GM21367 (cell line): Measurements from ENCODE around the gene FNDC1.
"Not testable (repeated sequence)": the region's sequence is repeated elsewhere in the genome, so short reads cannot be mapped to it uniquely, and the experiment has no call there.

Experiments used
- ATAC-seq: cut with Tn5 transposase; IDR thresholded peaks from one replicate; pipeline ENCODE4 v1.9.1; 2021; ENCODE audit not compliant: unreplicated experiment

FNDC1 gene

GRCh38 chr6:159169193-159169555 lies at the start of gene FNDC1:
Gene FNDC1, plus strand, starts transcription at chr6:159169400. Its CDS starts 197 bp downstream, at chr6:159169597.
- no peak for ATAC-seq

- no peak for ATAC-seq
These were observed 49.4 kb upstream of the FNDC1 start for GRCh38 chr6:159119791-159120190.

- ATAC-seq, result no peak
These were observed 47.7 kb upstream of the FNDC1 start for GRCh38 chr6:159121486-159121885.

- no peak for ATAC-seq
These were observed 46.7 kb upstream of the FNDC1 start for GRCh38 chr6:159122453-159122852.

GRCh38 chr6:159123831-159124230 lies 45.4 kb upstream of the FNDC1 start:
- not testable (repeated sequence) for ATAC-seq

- no peak for ATAC-seq
These were observed 44.1 kb upstream of the FNDC1 start for GRCh38 chr6:159125014-159125609.

GRCh38 chr6:159125951-159126352 lies 43.2 kb upstream of the FNDC1 start:
- no peak for ATAC-seq

GRCh38 chr6:159126590-159126989 lies 42.6 kb upstream of the FNDC1 start:
- ATAC-seq, result no peak

GRCh38 chr6:159127701-159128100 lies 41.5 kb upstream of the FNDC1 start:
- ATAC-seq, result no peak

- no peak for ATAC-seq
These were observed 40.2 kb upstream of the FNDC1 start for GRCh38 chr6:159128978-159129377.

- ATAC-seq, result no peak
These were observed 38.4 kb upstream of the FNDC1 start for GRCh38 chr6:159130846-159131245.

- ATAC-seq, result no peak
These were observed 37.5 kb upstream of the FNDC1 start for GRCh38 chr6:159131709-159132108.

- no peak for ATAC-seq
These were observed 36.5 kb upstream of the FNDC1 start for GRCh38 chr6:159132664-159133063.

GRCh38 chr6:159134701-159135364 lies 34.4 kb upstream of the FNDC1 start:
- peak; percentile 68 for ATAC-seq

- ATAC-seq, result no peak
These were observed 31.5 kb upstream of the FNDC1 start for GRCh38 chr6:159137676-159138075.

GRCh38 chr6:159142531-159142930 lies 26.7 kb upstream of the FNDC1 start:
- no peak for ATAC-seq

GRCh38 chr6:159148641-159149040 lies 20.6 kb upstream of the FNDC1 start:
- no peak for ATAC-seq

GRCh38 chr6:159149641-159150040 lies 19.6 kb upstream of the FNDC1 start:
- no peak for ATAC-seq

- ATAC-seq, result no peak
These were observed 17.8 kb upstream of the FNDC1 start for GRCh38 chr6:159151266-159151855.

GRCh38 chr6:159152041-159152440 lies 17.2 kb upstream of the FNDC1 start:
- ATAC-seq, result no peak

GRCh38 chr6:159152782-159153181 lies 16.4 kb upstream of the FNDC1 start:
- ATAC-seq, result no peak

- no peak for ATAC-seq
These were observed 13.5 kb upstream of the FNDC1 start for GRCh38 chr6:159155679-159156078.

- ATAC-seq, result no peak
These were observed 13.1 kb upstream of the FNDC1 start for GRCh38 chr6:159156089-159156488.
